GM23248 (cell line): ENCODE results near the gene FTH1. TPM values are rescaled to one million over a fixed set of nuclear protein-coding genes. Genes with fewer than 3 reads are reported as not detected.

Source experiments
- DNase-seq: peaks from one replicate; pipeline ENCODE4 v3.0.0-alpha.2; 2015
- H2AFZ ChIP-seq: fragments of 200-600 bp; sonication (generic); 2 replicates; pipeline ENCODE4 v1.6.1; 2016; ENCODE audit warnings: antibody characterized with exemption
- H3F3A ChIP-seq: fragments of 200-600 bp; sonication (generic); 2 replicates; pipeline ENCODE4 v1.6.1; 2016; ENCODE audit warnings: mild to moderate bottlenecking, antibody characterized with exemption, mixed run types; ENCODE audit not compliant: insufficient read depth
- H3K27ac ChIP-seq: fragments of 200-600 bp; sonication (generic); 2 replicates; pipeline ENCODE4 v1.5.1; 2016; ENCODE audit warnings: mild to moderate bottlenecking
- H3K27me3 ChIP-seq: fragments of 200-600 bp; sonication (generic); replicated peaks from 2 replicates; pipeline ENCODE4 v1.6.1; 2016; ENCODE audit warnings: mild to moderate bottlenecking; ENCODE audit not compliant: insufficient read depth
- H3K36me3 ChIP-seq: fragments of 200-600 bp; sonication (generic); 2 replicates; pipeline ENCODE4 v1.6.1; 2016; ENCODE audit warnings: low read depth, mild to moderate bottlenecking
- H3K4me1 ChIP-seq: fragments of 200-600 bp; sonication (generic); 2 replicates; pipeline ENCODE4 v1.6.1; 2016; ENCODE audit warnings: mild to moderate bottlenecking; ENCODE audit not compliant: insufficient read depth
- H3K4me2 ChIP-seq: fragments of 200-600 bp; sonication (generic); one replicate; pipeline ENCODE4 v1.6.1; 2016; ENCODE audit warnings: mild to moderate bottlenecking; ENCODE audit not compliant: unreplicated experiment
- H3K4me3 ChIP-seq: fragments of 200-600 bp; sonication (generic); 2 replicates; pipeline ENCODE4 v1.5.1; 2016; ENCODE audit warnings: mild to moderate bottlenecking
- H3K79me2 ChIP-seq: fragments of 200-600 bp; sonication (generic); 2 replicates; pipeline ENCODE4 v1.6.1; 2016; ENCODE audit warnings: mild to moderate bottlenecking; ENCODE audit not compliant: insufficient read depth
- H3K9ac ChIP-seq: fragments of 200-600 bp; sonication (generic); 2 replicates; pipeline ENCODE4 v1.6.1; 2016; ENCODE audit warnings: mild to moderate bottlenecking
- H3K9me2 ChIP-seq: fragments of 200-600 bp; sonication (generic); 2 replicates; pipeline ENCODE4 v1.6.1; 2016; ENCODE audit warnings: mixed run types, mild to moderate bottlenecking, moderate library complexity; ENCODE audit not compliant: insufficient read depth
- H3K9me3 ChIP-seq: fragments of 200-600 bp; sonication (generic); one replicate; pipeline ENCODE4 v1.6.1; 2017; ENCODE audit warnings: low read depth
- H4K20me1 ChIP-seq: fragments of 200-600 bp; sonication (generic); 2 replicates; pipeline ENCODE4 v1.6.0; 2016; ENCODE audit not compliant: insufficient read depth
- EZH2 ChIP-seq: fragments of 200-600 bp; sonication (generic); IDR thresholded peaks from 2 replicates; pipeline ENCODE4 v1.6.1; 2018; ENCODE audit warnings: antibody characterized with exemption, mild to moderate bottlenecking; ENCODE audit not compliant: insufficient read depth, poor library complexity, severe bottlenecking
- EZH2phosphoT487 ChIP-seq: fragments of 200-600 bp; sonication (generic); IDR thresholded peaks from 2 replicates; pipeline ENCODE4 v1.6.1; 2018; ENCODE audit warnings: antibody characterized with exemption, moderate library complexity, mild to moderate bottlenecking, low read depth; ENCODE audit not compliant: insufficient read depth
- WGBS, 2 experiments: methylation state at CpG; one replicate each; pipeline ENCODE4 v1.1.6; 2015 to 2017; ENCODE audit warnings: low lambda C conversion rate in 2 of 2, low coverage in 1 of 2; ENCODE audit errors: missing lambda C conversion rate in 2 of 2; 5-methylcytosine and 5-hydroxymethylcytosine counted together
- in situ Hi-C: fragments of 300-500 bp; cut with MboI; formaldehyde crosslinking; loops from 2 replicates; pipeline ENCODE4 v1.15.0; 2020
- polyA plus RNA-seq: library from polyadenylated mRNA; unstranded; fragments of >200 nt; fragmentation: Nextera tagmentation; extraction: Ambion mirVana; gene quantifications from 2 replicates; pipeline ENCODE4 v1.2.1, GENCODE V29; 2016
- total RNA-seq: library from RNA; depleted of rRNA; stranded (reverse); fragments of >200 nt; shearing (Covaris generic); gene quantifications from 2 replicates; pipeline ENCODE4 v1.2.3, GENCODE V29; 2014

FTH1 gene
- total and polyA plus RNA-seq, 2 experiments from 2014 or later = 473 to 10,305 TPM

DNA sequence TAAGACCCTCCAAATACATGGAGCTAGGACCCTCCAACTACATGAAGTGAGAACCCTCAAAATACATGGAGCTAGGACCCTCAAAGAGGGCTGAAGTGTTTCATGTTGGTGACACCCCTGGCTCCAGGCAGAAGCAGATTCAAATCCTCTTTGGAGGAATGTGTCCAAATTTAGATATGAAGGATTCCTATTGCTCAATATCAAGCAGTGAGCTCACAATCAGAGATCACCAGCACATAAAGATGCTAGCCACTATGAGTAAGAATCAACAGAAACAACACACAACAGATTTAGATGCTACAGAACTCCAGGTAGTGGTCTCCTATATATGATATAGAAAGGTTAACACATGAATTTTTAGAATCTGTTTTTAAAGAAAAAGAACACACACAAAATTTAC, 38.8 kb downstream of the FTH1 start:
- H3K27me3 ChIP-seq = no peaks in the 10 kb centered on the region
- H3K79me2 ChIP-seq = no peaks in the 10 kb centered on the region
- H3K36me3 ChIP-seq = no peaks in the 10 kb centered on the region
- peaks cover 2% of the 10 kb centered on the region for H3K4me1 ChIP-seq
- no peak overlapping the region for H2AFZ ChIP-seq
- no peak for TF ChIP-seq EZH2
- no peak for TF ChIP-seq EZH2phosphoT487
- H3F3A ChIP-seq = no peaks in the 10 kb centered on the region
- H3K27ac ChIP-seq = no peak overlapping the region
- no peak overlapping the region for H3K4me2 ChIP-seq
- in situ Hi-C loops = no loop called here
- no peaks in the 10 kb centered on the region for H3K9me3 ChIP-seq
- no peak overlapping the region for H3K4me3 ChIP-seq
- H3K9me2 ChIP-seq = no peaks in the 10 kb centered on the region
- H3K9ac ChIP-seq = no peak overlapping the region
- no peaks in the 10 kb centered on the region for H4K20me1 ChIP-seq
- peak; percentile 63 for DNase-seq

DNA sequence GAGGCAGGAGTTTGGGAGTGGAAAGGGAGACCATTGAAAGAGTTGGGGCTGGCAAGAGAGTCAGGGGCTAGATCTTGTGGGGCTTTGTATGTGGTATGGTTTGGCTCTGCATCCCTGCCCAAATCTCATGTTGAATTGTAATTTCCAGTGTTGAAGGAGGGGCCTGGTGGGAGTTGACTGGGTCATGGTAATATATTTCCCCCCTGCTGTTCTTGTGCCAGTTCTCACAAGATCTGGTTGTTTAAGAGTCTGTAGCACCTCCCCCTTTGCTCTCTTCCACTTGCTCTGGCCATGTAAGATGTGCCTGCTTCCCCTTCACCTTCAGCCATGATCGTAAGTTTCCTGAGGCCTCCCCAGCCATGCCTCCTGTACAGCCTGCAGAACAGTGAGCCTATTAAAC, 39.9 kb downstream of the FTH1 start:
- Histone ChIP-seq H3K27me3 (no peaks in the 10 kb centered on the region), H3K79me2 (no peaks in the 10 kb centered on the region), H3K4me3 (no peak overlapping the region), H2AFZ (no peak overlapping the region), H3F3A (no peaks in the 10 kb centered on the region), H3K9me2 (no peaks in the 10 kb centered on the region), H3K36me3 (no peaks in the 10 kb centered on the region), H3K27ac (no peak overlapping the region), H3K9ac (no peak overlapping the region), H3K9me3 (no peaks in the 10 kb centered on the region), H3K4me1 (peaks cover 13% of the 10 kb centered on the region), H3K4me2 (no peak overlapping the region), H4K20me1 (no peaks in the 10 kb centered on the region)
- TF ChIP-seq EZH2phosphoT487 (no peak), EZH2 (no peak)
- no peak for DNase-seq
- 92 to 96% methylated on average over 1 of the region's 1 CpG for WGBS, 2 experiments
- in situ Hi-C loops = no loop called here

DNA sequence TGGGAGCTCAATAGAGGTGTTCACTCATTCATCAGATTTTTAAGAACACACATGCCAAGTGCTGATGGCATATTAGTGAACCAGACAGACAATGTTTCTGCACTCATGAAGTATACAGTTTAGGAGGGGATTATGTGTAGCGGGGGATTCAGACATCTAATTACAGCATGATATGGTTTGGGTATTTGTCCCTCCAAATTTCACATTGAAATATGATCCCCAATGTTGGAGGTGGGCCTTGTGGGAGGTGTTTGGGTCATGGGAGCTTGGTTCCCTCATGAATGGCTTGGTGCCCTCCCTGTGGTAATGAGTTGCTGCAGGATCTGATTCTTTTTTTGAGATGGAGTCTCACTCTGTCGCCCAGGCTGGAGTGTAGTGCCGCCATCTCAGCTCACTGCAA, 41.2 kb downstream of the FTH1 start:
- H3K79me2 ChIP-seq = no peaks in the 10 kb centered on the region
- H3K36me3 ChIP-seq = no peaks in the 10 kb centered on the region
- peaks cover 18% of the 10 kb centered on the region for H3K4me1 ChIP-seq
- WGBS, 2 experiments = 74 to 80% methylated on average over 3 of the region's 3 CpGs
- DNase-seq = no peak
- no peaks in the 10 kb centered on the region for H3F3A ChIP-seq
- TF ChIP-seq EZH2 (no peak), EZH2phosphoT487 (no peak)
- H3K9me2 ChIP-seq = no peaks in the 10 kb centered on the region
- no peaks in the 10 kb centered on the region for H4K20me1 ChIP-seq
- H3K4me2 ChIP-seq = no peak overlapping the region
- H3K27me3 ChIP-seq = no peaks in the 10 kb centered on the region
- in situ Hi-C loops = no loop called here
- H3K9ac ChIP-seq = no peak overlapping the region
- H3K4me3 ChIP-seq = no peak overlapping the region
- no peaks in the 10 kb centered on the region for H3K9me3 ChIP-seq
- no peak overlapping the region for H2AFZ ChIP-seq
- no peak overlapping the region for H3K27ac ChIP-seq

DNA sequence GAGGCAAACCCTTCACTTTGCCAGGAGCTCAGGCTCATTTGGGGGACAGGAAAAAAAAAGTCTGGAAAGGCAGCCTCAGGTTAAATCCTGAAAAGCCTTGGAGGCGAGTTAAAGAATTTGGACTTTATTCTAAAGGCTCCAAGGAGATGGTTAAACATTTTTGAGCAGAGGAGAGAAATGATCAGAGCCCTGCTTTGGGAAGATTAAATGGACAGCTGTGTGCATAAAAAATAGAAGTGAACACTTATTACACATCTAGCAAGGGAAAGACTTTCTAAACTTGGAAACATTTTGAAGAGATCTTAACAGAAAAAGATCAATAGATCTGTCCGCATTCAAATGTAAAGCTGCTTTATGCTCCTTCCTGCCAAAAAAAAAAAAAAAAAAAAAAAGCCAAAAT, 41.7 kb downstream of the FTH1 start:
- Histone ChIP-seq H3K9ac (no peak overlapping the region), H3K4me1 (peaks cover 18% of the 10 kb centered on the region), H3K9me2 (no peaks in the 10 kb centered on the region), H3F3A (no peaks in the 10 kb centered on the region), H3K4me3 (no peak overlapping the region), H3K36me3 (no peaks in the 10 kb centered on the region), H2AFZ (no peak overlapping the region), H3K4me2 (no peak overlapping the region), H4K20me1 (no peaks in the 10 kb centered on the region), H3K27ac (no peak overlapping the region), H3K9me3 (no peaks in the 10 kb centered on the region), H3K27me3 (no peaks in the 10 kb centered on the region), H3K79me2 (no peaks in the 10 kb centered on the region)
- DNase-seq = no peak
- WGBS, 2 experiments = 83 to 88% methylated on average over 2 of the region's 2 CpGs
- in situ Hi-C loops = no loop called here
- TF ChIP-seq EZH2 (no peak), EZH2phosphoT487 (no peak)

DNA sequence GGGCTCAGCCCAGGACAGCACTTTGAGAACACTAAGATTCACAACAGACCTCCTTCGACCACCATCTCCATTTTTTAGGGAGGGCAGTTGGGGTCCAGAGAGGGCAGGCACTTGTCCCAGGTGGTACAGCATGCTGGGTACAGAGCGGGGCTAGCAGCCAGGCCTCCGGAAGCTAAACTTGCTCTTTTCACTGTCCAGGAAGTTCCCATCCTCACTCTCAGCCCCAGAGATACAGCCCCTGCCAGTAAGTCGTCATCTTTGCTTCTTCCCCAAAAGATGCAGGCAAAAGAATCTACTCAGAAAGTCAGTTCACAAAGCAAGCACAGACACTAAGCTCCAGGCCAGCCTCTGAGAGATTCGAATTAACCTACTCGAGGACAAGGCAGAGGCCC, 43.4 kb downstream of the FTH1 start:
- no peak for TF ChIP-seq EZH2phosphoT487
- no peak for TF ChIP-seq EZH2
- Histone ChIP-seq H3K9ac (0 out of 2 replicates have a peak overlapping the region, but pooled peaks have one; percentile 20), H3K9me3 (no peaks in the 10 kb centered on the region), H3K4me2 (no peak overlapping the region), H3K27me3 (no peaks in the 10 kb centered on the region), H2AFZ (peak overlapping the region; percentile 67; the same call in 1 of the 2 replicates), H3K79me2 (no peaks in the 10 kb centered on the region), H3K4me3 (no peak overlapping the region), H3K36me3 (no peaks in the 10 kb centered on the region), H4K20me1 (no peaks in the 10 kb centered on the region), H3K4me1 (peaks cover 18% of the 10 kb centered on the region), H3K27ac (no peak overlapping the region), H3F3A (no peaks in the 10 kb centered on the region), H3K9me2 (no peaks in the 10 kb centered on the region)
- 33 to 34% methylated on average over 6 of the region's 6 CpGs for WGBS, 2 experiments
- DNase-seq = no peak
- in situ Hi-C loops = no loop called here
